HG02973 (cell line): ENCODE measurements around the gene TLR4.

Source experiments
- ATAC-seq: cut with Tn5 transposase; IDR thresholded peaks from one replicate; pipeline ENCODE4 v1.9.1; 2021; ENCODE audit warnings: moderate library complexity; ENCODE audit not compliant: unreplicated experiment

The TLR4 gene

GRCh38 chr9:117704024-117704575 lies at the start of gene TLR4:
Gene TLR4, plus strand, starts transcription at chr9:117704403. Its CDS starts 70 bp downstream, at chr9:117704473.
- ATAC-seq: peak; percentile 99

DNA sequence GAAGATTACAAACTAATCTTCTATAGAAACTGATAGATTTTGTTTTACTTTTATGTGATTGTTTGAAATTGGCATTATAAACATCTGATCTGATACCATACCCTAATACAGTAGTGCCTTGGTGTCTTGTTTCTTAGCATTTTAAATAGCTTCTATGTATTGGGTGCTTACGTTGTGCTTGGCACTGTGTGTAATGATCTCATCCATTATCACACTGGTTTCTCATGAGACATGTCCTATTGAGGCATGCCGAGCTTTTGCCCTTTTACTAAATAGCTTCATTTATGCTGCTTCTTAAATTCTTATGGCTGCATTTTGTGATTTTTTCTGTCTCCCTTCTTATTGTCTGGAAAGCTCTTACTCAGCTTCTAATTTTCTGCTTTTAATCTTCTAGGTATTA lies 48.2 kb upstream of the TLR4 start:
- ATAC-seq: no peak

GRCh38 chr9:117662651-117663050 lies 41.6 kb upstream of the TLR4 start:
- ATAC-seq: no peak

GRCh38 chr9:117664419-117664818 lies 39.8 kb upstream of the TLR4 start:
- no peak for ATAC-seq

GRCh38 chr9:117665601-117666385 lies 38.4 kb upstream of the TLR4 start:
- ATAC-seq: no peak

DNA sequence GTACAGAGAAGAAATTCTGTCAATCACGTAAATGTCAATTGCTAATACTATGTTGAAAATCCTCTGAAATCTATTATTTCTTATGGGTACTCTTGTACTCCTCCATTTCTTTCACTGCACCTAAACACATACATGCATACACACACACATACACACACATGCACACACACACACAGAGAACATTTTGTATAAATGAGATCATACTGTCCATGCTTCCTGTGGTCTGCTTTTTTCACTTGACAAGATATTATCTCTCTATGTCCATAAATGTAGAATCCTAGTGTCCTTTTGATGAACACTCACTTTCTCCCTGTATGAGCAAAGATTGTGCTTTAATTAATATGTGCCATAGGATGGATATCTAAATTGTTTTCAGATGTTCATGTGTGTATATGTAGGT lies 32.7 kb upstream of the TLR4 start:
- ATAC-seq: no peak

GRCh38 chr9:117672369-117672768 lies 31.8 kb upstream of the TLR4 start:
- ATAC-seq: no peak

DNA sequence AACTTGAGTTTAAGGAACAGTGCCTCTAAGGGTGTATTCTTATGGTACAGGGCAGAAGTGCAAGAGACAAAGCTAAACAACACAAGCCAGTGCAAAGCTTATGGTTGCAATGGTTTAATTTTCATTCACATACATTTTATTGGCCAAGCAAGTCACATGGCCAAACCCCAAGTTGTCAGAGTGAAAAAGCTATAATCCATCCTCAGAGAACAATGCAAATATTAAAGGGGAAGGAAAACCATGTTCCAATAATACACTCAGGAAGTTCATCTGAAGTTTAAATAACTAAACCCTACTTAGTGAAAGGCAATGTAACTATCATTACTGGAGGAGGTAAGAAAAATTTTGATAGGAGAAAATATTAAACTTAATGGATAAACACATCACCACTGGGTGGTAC lies 26.6 kb upstream of the TLR4 start:
- no peak for ATAC-seq

DNA sequence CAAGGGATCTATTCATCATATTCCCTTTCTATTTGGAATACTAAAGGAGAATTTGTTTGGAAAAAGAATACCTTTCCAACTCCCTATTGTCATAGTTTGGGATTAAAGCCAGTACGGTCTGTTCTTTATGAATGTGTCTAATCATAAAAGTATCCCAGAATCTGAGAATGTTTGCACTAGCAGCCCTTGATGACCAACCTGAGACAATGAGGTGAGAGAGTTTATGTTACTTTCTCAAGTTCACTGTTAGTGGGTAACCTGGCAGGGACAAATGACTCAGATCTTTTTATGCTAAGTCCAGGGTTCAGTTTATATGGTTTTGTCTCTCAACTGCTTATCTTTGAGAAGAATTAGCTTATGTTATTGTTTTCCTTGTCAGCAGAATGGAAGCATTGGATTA lies 25.3 kb upstream of the TLR4 start:
- no peak for ATAC-seq

GRCh38 chr9:117679416-117679815 lies 24.8 kb upstream of the TLR4 start:
- no peak for ATAC-seq

- no peak for ATAC-seq
Measured at GRCh38 chr9:117681888-117682287, 22.3 kb upstream of the TLR4 start.

DNA sequence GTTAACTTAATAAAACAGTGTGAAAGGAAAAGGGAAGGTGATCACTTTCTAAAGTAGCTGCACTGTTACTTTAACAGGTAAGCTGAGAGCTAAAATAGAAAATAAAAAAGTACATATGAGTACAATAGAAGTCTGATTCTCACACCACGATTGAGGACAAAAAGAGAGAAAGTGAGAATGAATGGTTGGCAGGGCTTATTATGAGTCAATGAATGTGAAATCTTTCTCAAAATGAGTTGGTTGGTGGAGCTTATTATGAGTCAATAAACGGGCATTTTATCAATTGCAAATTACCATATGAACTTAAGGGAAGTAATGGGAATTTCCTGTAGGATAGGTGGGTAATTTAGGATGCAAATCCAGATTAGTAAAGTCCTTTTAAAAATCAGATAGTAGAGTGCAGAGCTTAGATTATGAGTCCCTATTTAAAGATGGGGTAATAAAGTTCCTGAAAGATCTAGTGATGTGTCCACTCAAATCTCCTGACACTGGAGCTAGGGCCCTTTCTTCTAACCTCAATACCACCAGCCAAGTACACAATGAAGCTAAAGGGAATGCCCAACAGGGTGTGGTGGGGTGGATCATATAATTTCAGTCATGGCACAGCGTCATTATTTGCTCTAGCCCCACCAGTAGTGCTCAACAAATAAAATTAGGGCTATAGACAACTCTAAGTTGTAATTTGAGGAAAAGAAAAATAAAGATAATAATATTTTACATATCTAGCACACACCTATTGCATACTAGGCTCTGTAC lies 21.1 kb upstream of the TLR4 start:
- peak; percentile 85 for ATAC-seq

DNA sequence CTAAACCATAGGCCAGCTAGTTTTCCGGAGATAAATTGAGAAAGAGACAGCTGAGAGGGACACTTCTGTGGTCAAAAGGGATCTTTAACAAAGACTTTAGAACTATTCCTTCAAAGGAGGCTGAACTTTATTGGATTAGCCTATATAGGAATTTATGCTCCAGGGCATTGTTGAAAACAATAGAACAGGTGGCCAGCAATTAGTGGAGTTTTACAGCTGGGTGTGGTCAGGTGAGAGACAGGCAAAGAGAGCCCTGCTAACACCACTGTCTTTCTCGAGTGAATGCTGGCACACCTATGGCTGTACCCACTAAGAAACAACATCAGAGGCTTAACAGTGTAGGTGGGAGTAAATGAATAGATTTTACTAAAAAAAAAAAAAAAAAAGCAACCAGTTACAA lies 16.7 kb upstream of the TLR4 start:
- no peak for ATAC-seq

DNA sequence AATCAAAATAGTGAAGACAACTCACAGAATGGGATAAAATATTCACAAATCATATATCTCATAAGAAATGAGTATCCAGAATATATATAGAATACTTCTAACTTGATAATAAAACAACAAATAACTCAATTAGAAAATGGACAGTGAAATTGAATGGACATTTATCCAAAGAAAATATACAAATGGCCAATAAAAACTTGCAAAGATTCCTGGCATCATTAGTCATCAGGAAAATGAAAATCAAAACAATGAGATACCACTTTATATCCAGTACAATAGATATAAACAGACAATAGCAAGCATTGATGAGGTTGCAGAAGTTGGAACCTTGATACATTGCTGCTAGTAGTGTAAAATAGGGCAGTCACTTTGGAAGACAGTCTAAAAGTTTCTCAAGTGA lies 12.8 kb upstream of the TLR4 start:
- ATAC-seq: no peak

DNA sequence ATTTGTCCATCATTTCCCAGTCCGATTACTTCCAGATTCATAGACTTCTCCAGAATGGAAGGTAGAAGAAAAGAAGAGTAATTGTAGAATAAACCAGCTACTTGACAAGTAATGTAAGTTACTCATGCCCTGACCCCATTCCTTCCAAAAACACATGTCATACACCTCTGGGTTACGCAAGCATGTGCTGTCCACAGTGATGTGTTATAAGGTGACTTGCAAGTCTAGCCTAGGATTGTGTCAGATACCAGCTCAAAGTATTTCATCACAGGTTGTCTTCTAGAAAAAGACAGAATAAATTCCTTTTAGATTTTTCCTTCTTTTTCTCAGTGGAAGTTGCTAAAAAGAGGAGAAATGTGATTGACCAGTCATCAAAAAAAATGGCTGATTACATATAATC lies 8.0 kb upstream of the TLR4 start:
- no peak for ATAC-seq

DNA sequence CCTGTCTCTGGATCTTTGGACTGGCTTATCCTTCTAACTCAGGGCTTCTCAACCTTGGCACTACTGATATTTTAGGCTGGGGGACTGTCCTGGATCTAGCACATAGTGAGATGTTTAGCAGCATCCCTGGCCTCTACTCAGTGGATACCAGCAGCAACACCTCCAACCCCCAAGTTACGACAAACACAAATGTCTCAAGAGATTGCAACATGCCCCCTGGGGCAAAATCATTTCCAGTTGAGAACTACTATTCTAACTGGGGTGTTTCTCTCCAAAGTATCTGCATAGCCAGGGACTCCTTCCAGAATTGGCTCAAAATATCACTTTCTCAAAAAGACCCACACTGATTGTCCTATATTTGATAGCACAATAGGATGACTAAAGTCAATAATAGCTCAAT lies 7.2 kb upstream of the TLR4 start:
- ATAC-seq: no peak

DNA sequence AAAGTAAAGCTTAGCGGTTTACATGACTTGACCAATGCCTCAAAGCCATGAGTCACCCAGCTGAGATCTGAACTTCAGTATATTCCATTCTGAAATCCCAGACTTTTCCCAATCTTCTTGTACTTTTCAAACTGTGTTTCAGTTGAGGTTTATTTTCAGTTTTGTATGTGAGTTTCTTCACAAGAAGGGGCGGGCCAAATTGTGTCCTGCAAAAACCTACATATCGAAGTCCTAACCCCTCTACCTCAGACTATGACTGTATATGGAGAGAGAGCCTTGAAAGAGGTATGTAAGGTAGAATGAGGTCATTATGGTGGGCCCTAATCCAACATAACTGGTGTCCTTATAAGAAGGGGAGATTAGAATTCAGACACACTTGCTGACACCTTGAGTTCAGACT lies 666 bp upstream of the TLR4 start:
- ATAC-seq: peak; percentile 1

DNA sequence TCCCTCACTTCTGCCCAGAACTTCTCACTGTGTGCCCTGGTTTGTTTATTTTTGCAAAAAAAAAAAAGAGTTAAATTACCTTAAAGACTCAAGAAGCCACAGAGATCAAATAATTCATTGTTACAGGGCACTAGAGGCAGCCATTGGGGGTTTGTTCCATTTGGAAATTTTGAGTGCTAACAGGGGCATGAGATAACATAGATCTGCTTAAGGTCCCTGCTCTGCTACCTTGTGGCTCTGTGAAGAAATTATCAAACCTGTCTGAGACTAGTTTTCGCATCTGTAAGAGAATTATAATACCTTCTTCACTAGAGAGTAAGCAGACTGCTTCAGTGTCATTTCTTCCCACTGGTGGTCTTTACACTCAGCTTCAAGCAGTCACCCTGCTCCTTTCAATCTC lies 394 bp downstream of the TLR4 start:
- no peak for ATAC-seq

GRCh38 chr9:117705386-117705785 lies 1.2 kb downstream of the TLR4 start:
- ATAC-seq: no peak

DNA sequence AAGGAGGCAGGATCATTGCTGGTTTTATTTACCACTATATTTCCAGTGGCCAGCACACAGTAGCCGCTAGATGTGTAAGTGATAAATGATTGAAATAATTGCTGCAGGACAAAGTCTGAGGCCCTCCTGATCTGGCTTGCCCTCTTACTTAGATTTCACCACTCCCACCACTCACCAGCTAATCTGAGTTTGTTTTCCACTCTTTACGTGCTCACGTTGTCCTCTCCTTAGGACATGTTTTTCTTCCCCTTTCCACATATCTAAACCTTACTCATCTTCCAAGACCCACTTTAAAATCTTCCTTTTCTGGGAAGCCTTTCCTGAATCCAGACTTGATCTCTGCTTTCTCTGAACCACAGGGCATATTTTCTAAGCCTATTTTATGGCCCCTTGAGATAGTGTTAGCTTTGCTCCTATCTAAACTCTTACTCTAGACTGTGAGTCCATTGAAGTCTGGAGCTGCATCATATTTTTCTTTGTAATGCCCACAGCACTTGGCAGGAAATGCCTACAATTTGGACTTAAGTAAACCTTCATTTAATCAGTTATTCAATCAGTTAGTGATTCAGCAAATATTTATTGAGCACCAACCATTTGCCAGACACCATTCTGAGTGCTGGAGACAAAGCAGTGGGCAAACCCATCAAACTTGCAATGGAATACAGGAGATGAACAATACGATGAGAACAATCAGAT lies 2.4 kb downstream of the TLR4 start:
- no peak for ATAC-seq

- ATAC-seq: no peak
Measured at GRCh38 chr9:117707561-117707960, 3.4 kb downstream of the TLR4 start.

GRCh38 chr9:117709936-117710335 lies 5.7 kb downstream of the TLR4 start:
- ATAC-seq: no peak
